Measurements from ENCODE around the gene PGF.

The PGF gene

GRCh38 chr14:74978416-74978947 is 23.1 kb upstream of the PGF start:
- DNase-seq (ENCODE audit: low read depth) = no peak

GRCh38 chr14:74977901-74978385 is 22.5 kb upstream of the PGF start:
- DNase-seq (ENCODE audit: low read depth) = no peak

- DNase-seq (ENCODE audit: low read depth) = no peak
These were observed 21.9 kb upstream of the PGF start for GRCh38 chr14:74977164-74977900.

GRCh38 chr14:74976264-74977113 is 21.1 kb upstream of the PGF start:
- no peak for DNase-seq (ENCODE audit: low read depth)

GRCh38 chr14:74975059-74975810 is 19.8 kb upstream of the PGF start:
- DNase-seq (ENCODE audit: low read depth) = no peak

- no peak for DNase-seq (ENCODE audit: low read depth)
These were observed 19.1 kb upstream of the PGF start for GRCh38 chr14:74974364-74975058.

GRCh38 chr14:74973905-74974363 is 18.5 kb upstream of the PGF start:
- DNase-seq (ENCODE audit: low read depth) = no peak

- no peak for DNase-seq (ENCODE audit: low read depth)
These were observed 17.7 kb upstream of the PGF start for GRCh38 chr14:74973003-74973653.

GRCh38 chr14:74968811-74969210 is 13.4 kb upstream of the PGF start:
- no peak for DNase-seq (ENCODE audit: low read depth)

GRCh38 chr14:74965486-74966153 is 10.2 kb upstream of the PGF start:
- DNase-seq (ENCODE audit: low read depth) = no peak

GRCh38 chr14:74964787-74965485 is 9.5 kb upstream of the PGF start:
- no peak for DNase-seq (ENCODE audit: low read depth)

- no peak for DNase-seq (ENCODE audit: low read depth)
These were observed 8.4 kb upstream of the PGF start for GRCh38 chr14:74963705-74964271.

- DNase-seq (ENCODE audit: low read depth) = no peak
These were observed 7.8 kb upstream of the PGF start for GRCh38 chr14:74963178-74963704.

GRCh38 chr14:74962493-74962892 is 7.1 kb upstream of the PGF start:
- DNase-seq (ENCODE audit: low read depth) = no peak

GRCh38 chr14:74962046-74962445 is 6.6 kb upstream of the PGF start:
- DNase-seq (ENCODE audit: low read depth) = no peak

GRCh38 chr14:74961238-74961911 is 6.0 kb upstream of the PGF start:
- DNase-seq (ENCODE audit: low read depth) = no peak

GRCh38 chr14:74960736-74961135 is 5.3 kb upstream of the PGF start:
- DNase-seq (ENCODE audit: low read depth) = no peak

GRCh38 chr14:74959596-74960180 is 4.3 kb upstream of the PGF start:
- no peak for DNase-seq (ENCODE audit: low read depth)
